HG02938 (cell line): Measurements from ENCODE around the gene C1orf35.

Source experiments
- ATAC-seq: cut with Tn5 transposase; IDR thresholded peaks from one replicate; pipeline ENCODE4 v1.9.1; 2021; ENCODE audit warnings: mild to moderate bottlenecking, moderate library complexity; ENCODE audit not compliant: unreplicated experiment

The C1orf35 gene

GRCh38 chr1:228102791-228103620 lies at the start of gene C1orf35:
TSS of gene C1orf35 (minus strand) at chr1:228103325. CDS start at chr1:228103227, 98 bp downstream.
- peak; percentile 63 for ATAC-seq

GRCh38 chr1:228152918-228153258 lies 49.8 kb upstream of the C1orf35 start:
- ATAC-seq, result no peak

GRCh38 chr1:228152097-228152917 lies 49.2 kb upstream of the C1orf35 start:
- ATAC-seq, result no peak

- no peak for ATAC-seq
These were observed 48.2 kb upstream of the C1orf35 start for GRCh38 chr1:228151180-228151925.

GRCh38 chr1:228150461-228151179 lies 47.5 kb upstream of the C1orf35 start:
- no peak for ATAC-seq

- no peak for ATAC-seq
These were observed 47.0 kb upstream of the C1orf35 start for GRCh38 chr1:228150120-228150460.

- no peak for ATAC-seq
These were observed 46.4 kb upstream of the C1orf35 start, which contains the start of gene GJC2 for GRCh38 chr1:228149406-228150119. TSS of gene GJC2 (plus strand) at chr1:228149930. CDS start at chr1:228157759, 7,829 bp downstream.

GRCh38 chr1:228148935-228149405 lies 45.8 kb upstream of the C1orf35 start:
- ATAC-seq, result no peak

- no peak for ATAC-seq
These were observed 45.2 kb upstream of the C1orf35 start for GRCh38 chr1:228148196-228148861.

GRCh38 chr1:228147768-228148167 lies 44.6 kb upstream of the C1orf35 start:
- ATAC-seq, result no peak

GRCh38 chr1:228147151-228147693 lies 44.1 kb upstream of the C1orf35 start:
- ATAC-seq, result no peak

GRCh38 chr1:228146417-228147150 lies 43.5 kb upstream of the C1orf35 start:
- ATAC-seq, result no peak

GRCh38 chr1:228145463-228146416 lies 42.6 kb upstream of the C1orf35 start:
- ATAC-seq, result no peak

- no peak for ATAC-seq
These were observed 41.8 kb upstream of the C1orf35 start for GRCh38 chr1:228144993-228145343.

- no peak for ATAC-seq
These were observed 41.3 kb upstream of the C1orf35 start for GRCh38 chr1:228144193-228144992.

GRCh38 chr1:228143480-228144192 lies 40.5 kb upstream of the C1orf35 start:
- ATAC-seq, result no peak
